HepG2 (cell line): ENCODE data around the gene TEX261. TPM values are rescaled to one million over a fixed set of nuclear protein-coding genes. Genes with fewer than 3 reads are reported as not detected.

Source experiments
- ARID5B ChIP-seq: IDR thresholded peaks from 2 replicates; pipeline ENCODE4 v1.4.0; 2020; ENCODE audit warnings: mild to moderate bottlenecking, missing genetic modification reagents
- DMAP1 ChIP-seq: IDR thresholded peaks from 2 replicates; pipeline ENCODE4 v1.6.1; 2016
- DZIP1 ChIP-seq: sonication (generic); formaldehyde crosslinking; IDR thresholded peaks from 2 replicates; pipeline ENCODE4 v1.5.0; 2020; ENCODE audit warnings: mild to moderate bottlenecking, missing genetic modification reagents
- FOXK2 ChIP-seq: fragments of 450-650 bp; IDR thresholded peaks from 2 replicates; pipeline ENCODE4 v1.6.1; 2016
- HMGXB4 ChIP-seq, 2 experiments: sonication (generic) in 1 of 2; formaldehyde crosslinking in 1 of 2; IDR thresholded peaks; 2 replicates each; pipeline versions ENCODE4 v1.4.0 to v1.6.1; 2018 to 2020; ENCODE audit warnings: missing genetic modification reagents in 2 of 2, borderline replicate concordance in 1 of 2, low read depth in 1 of 2, mild to moderate bottlenecking in 1 of 2, missing biosample characterization in 1 of 2
- HOXA3 ChIP-seq: sonication (generic); formaldehyde crosslinking; IDR thresholded peaks from 2 replicates; pipeline ENCODE4 v1.5.0; 2020; ENCODE audit warnings: missing genetic modification reagents
- KLF16 ChIP-seq, 2 experiments: sonication (generic) in 1 of 2; formaldehyde crosslinking in 1 of 2; IDR thresholded peaks; 2 replicates each; pipeline versions ENCODE4 v1.6.1 to v1.8.0; 2016 to 2023; ENCODE audit warnings: missing genetic modification reagents in 2 of 2, missing compliant biosample characterization in 1 of 2
- MIER3 ChIP-seq: IDR thresholded peaks from 2 replicates; pipeline ENCODE4 v1.6.1; 2016; ENCODE audit warnings: missing compliant biosample characterization, borderline replicate concordance
- NR3C1 ChIP-seq: sonication (generic); formaldehyde crosslinking; IDR thresholded peaks from 2 replicates; pipeline ENCODE4 v1.4.0; 2020; ENCODE audit warnings: missing genetic modification reagents
- PCBP1 ChIP-seq: fragments of 200-400 bp; formaldehyde crosslinking; IDR thresholded peaks from 2 replicates; pipeline ENCODE4 v1.6.1; 2017; ENCODE audit warnings: mild to moderate bottlenecking, low read depth, low read length, borderline replicate concordance
- PPARG ChIP-seq: conservative IDR thresholded peaks from 2 replicates; pipeline ENCODE4 v1.6.1; 2016; ENCODE audit warnings: missing biosample characterization, missing genetic modification reagents
- PTBP1 ChIP-seq: fragments of 200-400 bp; formaldehyde crosslinking; IDR thresholded peaks from 2 replicates; pipeline ENCODE4 v1.6.1; 2018; ENCODE audit warnings: low read length, low read depth; ENCODE audit not compliant: poor library complexity, severe bottlenecking
- RAD21 ChIP-seq: fragments of 450-650 bp; formaldehyde crosslinking; IDR thresholded peaks from 2 replicates; pipeline ENCODE4 v1.5.0; 2020; ENCODE audit warnings: mild to moderate bottlenecking
- TMF1 ChIP-seq: sonication (generic); formaldehyde crosslinking; IDR thresholded peaks from 2 replicates; pipeline ENCODE4 v1.8.1; 2022; ENCODE audit warnings: low read depth, missing genetic modification reagents
- ZBTB1 ChIP-seq: sonication (generic); formaldehyde crosslinking; IDR thresholded peaks from 2 replicates; pipeline ENCODE4 v1.4.0; 2020; ENCODE audit warnings: missing genetic modification reagents, borderline replicate concordance
- ZBTB21 ChIP-seq: sonication (generic); formaldehyde crosslinking; IDR thresholded peaks from 2 replicates; pipeline ENCODE4 v1.4.0; 2020; ENCODE audit warnings: missing genetic modification reagents
- ZMAT3 ChIP-seq: sonication (generic); formaldehyde crosslinking; conservative IDR thresholded peaks from 2 replicates; pipeline ENCODE4 v1.7.0; 2021; ENCODE audit warnings: missing genetic modification reagents
- ZNF136 ChIP-seq: sonication (generic); formaldehyde crosslinking; IDR thresholded peaks from 2 replicates; pipeline ENCODE4 v1.8.1; 2022; ENCODE audit warnings: low read depth, mild to moderate bottlenecking, moderate library complexity, missing genetic modification reagents
- ZNF329 ChIP-seq: sonication (generic); formaldehyde crosslinking; IDR thresholded peaks from 2 replicates; pipeline ENCODE4 v1.9.0; 2021; ENCODE audit warnings: low read depth, mild to moderate bottlenecking, missing genetic modification reagents
- ZNF335 ChIP-seq: sonication (generic); formaldehyde crosslinking; IDR thresholded peaks from 2 replicates; pipeline ENCODE4 v1.4.0; 2020; ENCODE audit warnings: missing genetic modification reagents
- ZNF446 ChIP-seq: sonication (generic); formaldehyde crosslinking; IDR thresholded peaks from 2 replicates; pipeline ENCODE4 v1.5.0; 2020; ENCODE audit warnings: mild to moderate bottlenecking, missing genetic modification reagents
- ZNF567 ChIP-seq: sonication (generic); formaldehyde crosslinking; IDR thresholded peaks from 2 replicates; pipeline ENCODE4 v1.8.1; 2023; ENCODE audit warnings: mild to moderate bottlenecking, missing genetic modification reagents, borderline replicate concordance
- ZNF576 ChIP-seq: sonication (generic); formaldehyde crosslinking; IDR thresholded peaks from 2 replicates; pipeline ENCODE4 v1.4.0; 2020; ENCODE audit warnings: mild to moderate bottlenecking, missing genetic modification reagents
- polyA plus RNA-seq, 8 experiments: library from polyadenylated mRNA; depleted of rRNA in 3 of 8; stranded (reverse) in 7 of 8; unstranded in 1 of 8; fragments of >200 nt; fragmentation: Illumina TruSeq in 4 of 8; extraction: Trizol in 4 of 8; gene quantifications; 2 replicates each; pipeline versions ENCODE4 v1.2.1 to v1.2.3, GENCODE V29; 2011 to 2016; ENCODE audit warnings: low read depth in 4 of 8, missing spikeins in 1 of 8, mixed read lengths in 1 of 8; ENCODE audit not compliant: insufficient read depth in 1 of 8
- total RNA-seq, 5 experiments: library from RNA; depleted of rRNA; stranded (reverse); fragments of >200 nt; fragmentation: Illumina TruSeq; extraction: Trizol; gene quantifications; 2 replicates each; pipeline ENCODE4 v1.2.3, GENCODE V29; 2016; ENCODE audit warnings: low read depth in 1 of 5

TEX261 gene
- total and polyA plus RNA-seq, 2 of the 13 experiments (the other 11 are each of a cell fraction or from before 2014, with no cell fraction given): 43.8 to 78.7 TPM

GRCh38 chr2:70937866-70938585 lies 56.6 kb downstream of the TEX261 start (continued):
- TF ChIP-seq HMGXB4 (CRISPR knock-in tag; IDR thresholded peaks at IDR 0.05; ENCODE audit: borderline replicate concordance in 1 of 2, low read depth in 1 of 2) (no peak), ZNF329 (no peak), NR3C1 (no peak), ZMAT3 (CRISPR knock-in tag) (no peak), ZBTB1 (CRISPR knock-in tag) (no peak), ZBTB21 (CRISPR knock-in tag) (no peak), PPARG (CRISPR knock-in tag) (no peak), PTBP1 (no peak), RAD21 (CRISPR knock-in tag) (no peak), ARID5B (CRISPR knock-in tag) (no peak), DZIP1 (CRISPR knock-in tag) (no peak), DMAP1 (CRISPR knock-in tag) (no peak), FOXK2 (no peak), ZNF335 (no peak), KLF16 (CRISPR knock-in tag; IDR thresholded peaks at IDR 0.05) (no peak), MIER3 (CRISPR knock-in tag) (no peak), TMF1 (CRISPR knock-in tag) (no peak), ZNF136 (CRISPR knock-in tag) (no peak), HOXA3 (CRISPR knock-in tag) (0 out of 2 replicates have a peak, but pooled peaks have one; percentile 0), ZNF446 (no peak), ZNF567 (no peak), PCBP1 (no peak), ZNF576 (CRISPR knock-in tag) (no peak)
